D341Med (cell line): Measurements from ENCODE around the gene SH3RF3.

Source experiments
- DNase-seq: peaks from one replicate; pipeline ENCODE4 v3.0.0; 2012; ENCODE audit warnings: low spot score

Gene SH3RF3

GRCh38 chr2:109264595-109265328, 135.8 kb downstream of the SH3RF3 start:
- DNase-seq: no peak

GRCh38 chr2:109265369-109265768, 136.4 kb downstream of the SH3RF3 start:
- no peak for DNase-seq

GRCh38 chr2:109265953-109266352, 136.9 kb downstream of the SH3RF3 start:
- no peak for DNase-seq

- no peak for DNase-seq
Measured at GRCh38 chr2:109266496-109266895, 137.5 kb downstream of the SH3RF3 start.

- no peak for DNase-seq
Measured at GRCh38 chr2:109266998-109267854, 138.2 kb downstream of the SH3RF3 start.

- no peak for DNase-seq
Measured at GRCh38 chr2:109268916-109269315, 139.9 kb downstream of the SH3RF3 start.

- no peak for DNase-seq
Measured at GRCh38 chr2:109269706-109270504, 140.9 kb downstream of the SH3RF3 start.

- DNase-seq: no peak
Measured at GRCh38 chr2:109270505-109271312, 141.7 kb downstream of the SH3RF3 start.

GRCh38 chr2:109271920-109272319, 142.9 kb downstream of the SH3RF3 start:
- DNase-seq: no peak

- no peak for DNase-seq
Measured at GRCh38 chr2:109272461-109272860, 143.5 kb downstream of the SH3RF3 start.

- no peak for DNase-seq
Measured at GRCh38 chr2:109275120-109276012, 146.4 kb downstream of the SH3RF3 start.

GRCh38 chr2:109277406-109277805, 148.4 kb downstream of the SH3RF3 start:
- DNase-seq: no peak

GRCh38 chr2:109279243-109279860, 150.3 kb downstream of the SH3RF3 start:
- no peak for DNase-seq

GRCh38 chr2:109280804-109281203, 151.8 kb downstream of the SH3RF3 start:
- no peak for DNase-seq

GRCh38 chr2:109282360-109282759, 153.4 kb downstream of the SH3RF3 start:
- no peak for DNase-seq

- DNase-seq: no peak
Measured at GRCh38 chr2:109282865-109283264, 153.9 kb downstream of the SH3RF3 start.

- DNase-seq: no peak
Measured at GRCh38 chr2:109284826-109285225, 155.8 kb downstream of the SH3RF3 start.

GRCh38 chr2:109285244-109285651, 156.2 kb downstream of the SH3RF3 start:
- DNase-seq: no peak

GRCh38 chr2:109287413-109287812, 158.4 kb downstream of the SH3RF3 start:
- no peak for DNase-seq

GRCh38 chr2:109287838-109288237, 158.8 kb downstream of the SH3RF3 start:
- no peak for DNase-seq
